Ammon's horn (tissue), 1 donor: ENCODE data around the gene UNC5B.
"Not testable (repeated sequence)": the region's sequence is repeated elsewhere in the genome, so short reads cannot be mapped to it uniquely, and the experiment has no call there.

Experiments used
- DNase-seq: peaks from one replicate; pipeline ENCODE4 v3.0.0-alpha.2; 2016; ENCODE audit warnings: low spot score

UNC5B gene

DNA sequence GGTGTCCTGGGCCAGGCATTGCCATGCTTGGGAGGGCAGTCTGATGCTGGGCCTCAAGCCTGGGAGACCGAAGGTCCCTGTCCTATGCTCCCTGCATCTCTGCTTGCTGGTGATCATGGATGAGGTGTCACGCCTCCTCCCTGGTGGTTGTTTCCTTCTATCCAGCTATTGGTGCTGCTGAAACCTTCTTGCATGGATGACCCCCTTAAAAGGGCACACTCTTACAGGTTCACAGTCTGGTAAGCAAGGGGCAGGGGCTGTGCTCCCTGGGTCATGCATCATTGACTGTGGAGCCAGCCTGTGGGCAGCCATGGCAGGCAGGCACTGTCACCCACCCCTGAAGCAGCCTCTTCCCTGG is 69.9 kb downstream of the UNC5B start:
- no peak for DNase-seq

DNA sequence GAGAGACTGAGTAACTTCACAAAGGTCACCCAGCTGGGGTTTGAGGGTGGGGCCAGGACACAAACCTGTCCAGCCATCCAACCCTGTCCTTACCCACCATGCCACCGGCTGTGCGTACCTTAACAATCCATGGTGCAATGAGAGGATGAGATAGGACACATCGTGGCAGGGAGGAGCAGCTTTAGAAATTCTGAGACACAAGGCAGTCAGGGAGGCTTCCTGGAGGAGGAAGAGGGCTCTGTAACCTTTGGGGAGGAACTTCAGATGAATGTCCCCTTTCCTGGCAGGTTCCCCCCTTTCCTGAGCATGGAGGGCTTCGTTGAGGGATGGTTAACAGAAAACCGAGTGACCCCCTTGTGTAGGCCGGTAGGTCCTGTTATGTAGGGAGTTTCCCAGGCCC is 71.0 kb downstream of the UNC5B start:
- no peak for DNase-seq

DNA sequence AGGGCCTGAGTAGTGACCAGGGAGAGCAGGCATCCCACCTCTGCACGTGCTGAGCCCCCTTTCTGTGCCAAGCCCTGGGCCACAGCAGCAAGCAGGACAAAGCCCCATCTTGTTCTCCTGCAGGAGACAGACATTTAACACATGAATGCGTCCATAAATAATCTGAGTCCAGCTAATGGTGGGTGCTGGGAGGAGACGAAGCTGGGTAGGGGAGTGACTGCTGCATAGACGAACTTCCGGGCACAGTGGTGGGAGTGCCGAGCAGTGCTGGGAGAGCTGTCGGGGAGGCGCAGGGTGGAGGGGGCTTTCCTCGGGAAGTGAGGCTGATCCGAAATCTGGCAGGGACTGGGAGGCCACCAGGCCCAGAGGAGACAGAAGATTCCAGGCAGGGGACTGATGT is 71.5 kb downstream of the UNC5B start:
- no peak for DNase-seq

DNA sequence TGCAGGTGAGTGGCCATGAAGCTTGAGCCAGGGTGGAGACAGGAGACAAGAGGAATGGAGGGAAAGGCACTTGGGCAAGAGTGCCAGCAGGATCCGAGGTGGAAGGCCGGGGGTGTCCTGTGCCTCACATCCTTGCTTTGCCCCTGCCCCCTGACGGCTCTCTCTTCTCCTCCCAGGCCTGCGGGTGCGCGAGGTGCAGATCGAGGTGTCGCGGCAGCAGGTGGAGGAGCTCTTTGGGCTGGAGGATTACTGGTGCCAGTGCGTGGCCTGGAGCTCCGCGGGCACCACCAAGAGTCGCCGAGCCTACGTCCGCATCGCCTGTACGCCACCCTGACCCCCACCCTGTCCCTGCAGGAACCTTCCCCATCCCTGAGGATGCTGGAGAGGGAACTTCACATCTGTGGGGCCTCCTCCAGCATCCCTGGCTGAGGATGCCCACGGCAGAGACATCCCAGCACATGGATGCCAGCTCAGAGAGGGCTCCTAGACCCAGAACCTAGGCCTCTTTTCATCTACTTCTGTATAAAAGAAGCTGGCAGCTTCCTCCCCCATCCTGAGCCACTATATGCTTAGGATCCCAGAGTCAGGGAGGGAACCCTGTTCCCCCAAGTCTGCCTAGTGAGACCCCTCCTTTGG is 72.3 kb downstream of the UNC5B start:
- DNase-seq = no peak

DNA sequence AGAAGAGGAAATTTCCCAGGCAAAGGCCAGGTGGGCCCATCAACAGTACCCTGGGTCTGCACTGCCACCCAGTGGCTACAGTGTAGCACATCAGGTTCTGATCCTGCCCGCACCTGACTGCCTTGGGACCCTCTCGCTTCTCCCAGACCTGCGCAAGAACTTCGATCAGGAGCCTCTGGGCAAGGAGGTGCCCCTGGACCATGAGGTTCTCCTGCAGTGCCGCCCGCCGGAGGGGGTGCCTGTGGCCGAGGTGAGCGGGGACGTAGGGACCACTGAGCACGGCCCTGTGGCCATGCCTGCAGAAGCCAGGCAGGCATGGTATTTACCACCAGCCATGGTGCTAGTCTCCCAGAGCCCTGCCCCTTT is 72.8 kb downstream of the UNC5B start:
- DNase-seq = peak; percentile 69

DNA sequence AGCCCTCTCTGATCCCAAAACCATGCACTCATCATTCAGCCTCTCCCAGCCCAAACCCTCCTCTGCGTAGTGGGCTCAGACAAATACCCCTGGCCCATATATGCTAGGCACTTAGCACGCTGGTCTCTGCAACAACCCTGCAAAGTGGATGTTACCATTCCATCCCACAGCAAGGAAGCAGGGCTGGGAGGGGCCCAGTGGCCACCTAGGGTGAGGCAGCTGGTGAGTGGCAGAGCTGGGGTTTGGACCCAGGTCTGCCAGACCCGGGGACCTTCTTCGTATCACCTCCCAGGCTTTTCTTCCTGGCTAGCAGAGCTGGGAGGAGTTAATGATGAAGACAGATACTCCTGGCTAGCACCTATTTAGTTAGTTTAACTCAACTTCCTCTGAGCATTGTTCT is 73.6 kb downstream of the UNC5B start:
- DNase-seq = no peak

DNA sequence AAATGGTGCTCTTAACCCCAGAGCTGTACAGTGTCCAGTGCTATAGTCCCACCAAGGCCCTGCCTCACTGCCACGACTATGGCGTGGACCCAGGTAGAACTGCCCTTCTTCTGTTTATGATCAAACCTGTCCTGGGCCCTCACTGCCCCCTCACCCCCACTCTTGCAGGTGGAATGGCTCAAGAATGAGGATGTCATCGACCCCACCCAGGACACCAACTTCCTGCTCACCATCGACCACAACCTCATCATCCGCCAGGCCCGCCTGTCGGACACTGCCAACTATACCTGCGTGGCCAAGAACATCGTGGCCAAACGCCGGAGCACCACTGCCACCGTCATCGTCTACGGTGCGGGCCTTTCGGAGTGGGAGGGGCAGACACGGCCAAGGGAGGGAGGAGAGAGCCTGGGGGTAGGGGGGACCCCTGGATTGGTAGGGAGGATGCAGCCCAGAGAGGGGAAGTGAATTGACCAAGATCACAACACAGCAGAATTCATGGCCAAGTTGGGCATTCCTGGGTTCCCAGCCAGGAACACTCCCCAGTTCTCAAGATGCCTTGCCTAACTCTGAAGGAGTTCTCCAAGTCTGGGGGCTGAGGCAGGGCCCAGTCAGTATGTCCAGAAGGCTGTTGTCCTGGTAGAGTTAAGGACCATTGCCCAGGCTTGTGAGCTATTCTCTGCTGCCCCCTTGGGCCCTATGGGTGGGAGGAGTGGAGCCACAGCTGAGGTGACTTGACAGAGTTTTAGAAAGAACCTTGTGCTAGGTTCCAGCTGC is 74.3 kb downstream of the UNC5B start:
- DNase-seq = no peak

DNA sequence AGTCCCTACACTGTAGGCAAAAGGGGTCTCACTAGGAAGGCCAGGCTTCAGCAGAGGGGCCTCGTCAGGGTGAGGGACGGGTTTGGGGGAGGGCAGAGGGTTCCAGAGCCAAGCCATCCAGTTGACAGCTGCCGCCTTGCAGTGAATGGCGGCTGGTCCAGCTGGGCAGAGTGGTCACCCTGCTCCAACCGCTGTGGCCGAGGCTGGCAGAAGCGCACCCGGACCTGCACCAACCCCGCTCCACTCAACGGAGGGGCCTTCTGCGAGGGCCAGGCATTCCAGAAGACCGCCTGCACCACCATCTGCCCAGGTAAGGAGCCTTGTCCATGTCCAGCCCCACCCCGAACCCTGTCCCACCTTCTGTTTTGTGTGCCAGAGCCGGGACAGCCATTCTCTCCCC is 75.1 kb downstream of the UNC5B start:
- DNase-seq = no peak

DNA sequence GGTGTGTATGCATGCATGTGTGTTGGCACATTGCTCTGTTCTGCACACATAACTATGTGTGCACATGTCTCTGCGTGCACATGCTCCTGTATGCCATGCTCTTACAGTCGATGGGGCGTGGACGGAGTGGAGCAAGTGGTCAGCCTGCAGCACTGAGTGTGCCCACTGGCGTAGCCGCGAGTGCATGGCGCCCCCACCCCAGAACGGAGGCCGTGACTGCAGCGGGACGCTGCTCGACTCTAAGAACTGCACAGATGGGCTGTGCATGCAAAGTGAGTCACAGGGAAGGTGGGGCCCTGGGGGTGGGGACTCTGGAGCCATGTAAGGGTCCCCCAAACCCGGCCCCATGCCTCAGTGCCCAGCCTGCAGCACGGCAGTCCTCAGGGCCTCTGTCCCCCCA is 76.1 kb downstream of the UNC5B start:
- DNase-seq = no peak

DNA sequence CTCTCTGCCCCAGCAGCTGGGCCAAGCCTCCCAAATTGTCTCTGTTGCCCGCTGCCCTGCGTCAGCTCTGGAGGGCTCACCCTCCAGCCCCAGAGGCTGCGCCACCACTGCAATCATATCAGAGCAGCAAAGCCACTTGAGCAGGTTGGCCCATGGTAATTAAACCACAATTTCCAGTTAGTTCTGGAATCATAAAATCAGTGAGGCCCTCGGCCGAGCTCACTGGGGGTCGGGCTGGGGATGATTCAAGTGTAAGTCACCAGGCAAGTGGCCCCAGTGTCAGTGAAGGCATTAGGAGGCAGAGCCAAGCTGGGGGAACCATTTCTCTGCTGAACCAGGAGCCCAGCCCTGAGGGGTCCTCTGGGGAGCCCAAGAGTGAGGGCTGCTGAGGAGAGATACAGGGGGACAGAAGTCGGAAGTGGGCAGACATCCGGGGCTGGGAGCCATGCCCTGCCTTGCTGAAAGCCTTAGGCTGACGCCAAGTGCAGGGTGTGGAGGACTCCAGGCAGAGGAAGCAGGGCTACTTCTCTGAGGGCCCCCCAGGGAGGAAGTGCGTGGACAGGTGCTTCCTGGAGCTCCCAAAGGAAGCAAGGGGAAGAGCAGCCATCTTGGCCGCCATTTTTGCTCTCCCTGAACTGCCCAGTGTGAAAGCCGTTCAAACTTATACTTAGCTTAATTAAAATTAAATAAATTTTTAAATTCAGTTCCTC is 77.2 kb downstream of the UNC5B start:
- no peak for DNase-seq

DNA sequence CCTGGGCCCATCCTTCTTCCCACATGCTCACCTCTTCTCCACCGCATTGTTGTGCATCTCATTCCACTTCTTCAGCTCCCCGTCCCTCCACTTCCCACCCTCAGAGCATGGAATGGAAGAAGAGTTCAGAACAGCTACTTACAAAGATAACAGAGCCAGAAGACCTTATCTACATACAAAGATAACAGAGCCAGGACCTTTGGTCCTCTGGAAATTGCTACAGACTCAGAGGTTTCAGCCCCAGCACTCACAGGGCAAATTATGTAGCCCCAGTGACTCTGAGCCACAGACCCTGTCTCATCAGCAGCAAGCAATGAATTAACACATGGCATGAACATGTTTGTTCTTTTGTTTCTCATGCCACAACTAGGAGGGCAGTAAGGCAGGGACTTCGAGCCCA is 78.0 kb downstream of the UNC5B start:
- no peak for DNase-seq

DNA sequence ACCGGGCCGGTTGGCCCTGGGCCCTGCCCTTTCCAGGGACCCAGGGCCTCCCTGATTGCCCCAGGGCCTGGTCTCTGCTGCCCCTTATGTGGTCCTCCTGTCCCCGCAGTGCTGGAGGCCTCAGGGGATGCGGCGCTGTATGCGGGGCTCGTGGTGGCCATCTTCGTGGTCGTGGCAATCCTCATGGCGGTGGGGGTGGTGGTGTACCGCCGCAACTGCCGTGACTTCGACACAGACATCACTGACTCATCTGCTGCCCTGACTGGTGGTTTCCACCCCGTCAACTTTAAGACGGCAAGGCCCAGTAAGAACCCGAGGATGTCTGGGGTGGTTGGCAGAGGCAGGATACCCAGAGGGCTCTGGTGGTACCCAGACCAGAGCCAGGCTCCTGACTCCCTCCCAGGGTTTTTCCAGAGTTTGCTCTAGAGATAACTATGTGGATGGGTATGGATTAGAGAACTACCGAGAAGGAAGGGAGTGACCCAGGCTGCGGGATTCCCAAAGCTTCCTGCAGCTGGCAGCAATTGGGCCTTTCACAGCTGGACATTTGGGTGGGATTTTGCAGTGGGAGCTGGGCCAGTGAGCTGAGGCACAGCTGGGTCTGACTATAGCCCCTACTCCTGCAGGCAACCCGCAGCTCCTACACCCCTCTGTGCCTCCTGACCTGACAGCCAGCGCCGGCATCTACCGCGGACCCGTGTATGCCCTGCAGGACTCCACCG is 78.6 kb downstream of the UNC5B start:
- no peak for DNase-seq

DNA sequence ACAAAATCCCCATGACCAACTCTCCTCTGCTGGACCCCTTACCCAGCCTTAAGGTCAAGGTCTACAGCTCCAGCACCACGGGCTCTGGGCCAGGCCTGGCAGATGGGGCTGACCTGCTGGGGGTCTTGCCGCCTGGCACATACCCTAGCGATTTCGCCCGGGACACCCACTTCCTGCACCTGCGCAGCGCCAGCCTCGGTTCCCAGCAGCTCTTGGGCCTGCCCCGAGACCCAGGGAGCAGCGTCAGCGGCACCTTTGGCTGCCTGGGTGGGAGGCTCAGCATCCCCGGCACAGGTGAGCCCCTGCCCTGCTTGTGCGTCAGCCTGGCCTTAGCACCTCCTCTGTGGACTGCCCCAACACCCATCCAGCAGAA is 79.1 kb downstream of the UNC5B start:
- DNase-seq = no peak

DNA sequence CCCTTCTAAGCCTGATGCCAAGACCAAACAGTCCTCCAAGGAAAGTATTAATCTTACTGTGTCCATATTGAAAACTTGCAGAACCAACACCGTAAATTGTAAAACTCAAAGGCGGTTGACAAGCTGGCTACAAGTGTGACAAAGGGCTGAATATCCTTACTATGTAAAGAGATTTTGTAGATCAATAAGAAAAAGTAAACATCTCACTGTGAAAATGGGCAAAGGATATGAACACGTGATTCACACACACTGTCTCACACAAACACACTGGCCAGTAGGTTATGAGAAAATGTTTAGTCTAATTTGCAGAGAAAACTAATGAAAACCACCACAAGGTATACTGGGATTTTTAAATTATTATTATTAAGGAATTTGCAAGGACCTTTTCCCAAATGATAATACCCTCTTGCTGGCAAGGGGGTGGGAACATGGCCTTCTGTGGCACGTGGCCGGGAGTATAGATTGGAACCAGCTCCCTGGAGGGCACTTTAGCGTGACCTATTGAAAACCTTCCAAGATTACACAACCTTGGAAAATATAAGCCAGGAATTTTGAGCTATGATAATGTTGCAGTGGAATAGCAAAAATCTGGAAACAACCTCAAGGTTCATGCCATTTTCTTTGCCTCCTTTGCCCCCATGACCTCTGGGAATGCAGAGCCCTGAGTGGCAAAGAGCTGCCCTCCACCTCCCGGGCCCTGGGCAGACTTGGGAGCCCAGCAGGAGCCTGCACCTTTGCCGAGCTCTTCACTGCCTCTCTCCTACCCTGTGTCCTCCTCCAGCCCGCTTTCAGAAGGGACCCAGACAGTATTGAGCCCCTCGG is 80.5 kb downstream of the UNC5B start:
- DNase-seq = no peak

DNA sequence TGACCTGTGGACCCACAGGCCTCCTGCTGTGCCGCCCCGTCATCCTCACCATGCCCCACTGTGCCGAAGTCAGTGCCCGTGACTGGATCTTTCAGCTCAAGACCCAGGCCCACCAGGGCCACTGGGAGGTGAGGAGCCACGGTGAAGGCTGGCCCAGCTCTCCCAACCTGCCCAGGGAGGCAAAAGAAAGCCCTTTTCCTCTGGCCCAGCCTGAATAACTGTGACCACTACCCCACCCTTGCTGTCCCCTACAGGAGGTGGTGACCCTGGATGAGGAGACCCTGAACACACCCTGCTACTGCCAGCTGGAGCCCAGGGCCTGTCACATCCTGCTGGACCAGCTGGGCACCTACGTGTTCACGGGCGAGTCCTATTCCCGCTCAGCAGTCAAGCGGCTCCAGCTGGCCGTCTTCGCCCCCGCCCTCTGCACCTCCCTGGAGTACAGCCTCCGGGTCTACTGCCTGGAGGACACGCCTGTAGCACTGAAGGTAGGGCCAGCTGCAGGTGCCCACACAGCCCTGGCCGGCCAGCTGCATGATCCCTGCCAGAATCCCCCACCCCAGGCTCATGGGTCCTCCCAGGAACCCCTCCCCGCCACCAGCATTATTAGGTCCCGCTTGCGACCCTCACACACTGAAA is 81.2 kb downstream of the UNC5B start:
- no peak for DNase-seq

DNA sequence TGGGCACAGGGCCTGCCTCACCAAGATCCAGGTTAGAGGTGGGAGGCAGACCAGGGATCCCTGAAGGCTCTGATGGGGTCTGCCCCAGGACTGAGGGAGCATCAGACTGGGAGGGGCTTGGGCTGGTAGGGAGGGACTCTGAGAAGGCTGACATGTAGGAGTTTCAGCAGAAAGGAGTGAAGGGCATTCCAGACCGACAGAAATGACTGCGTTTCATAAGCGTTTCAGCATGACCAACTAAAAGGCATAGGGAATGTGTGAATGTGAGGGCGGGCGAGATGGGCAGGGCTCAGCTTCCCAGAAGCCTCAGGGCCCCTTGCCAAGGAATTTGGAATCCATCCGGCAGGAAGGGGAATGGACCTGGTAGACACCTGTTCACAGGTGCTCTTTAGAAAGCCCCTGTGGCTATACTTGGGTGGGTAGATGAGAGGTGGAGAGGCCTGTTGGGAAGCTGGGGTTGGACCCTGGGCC is 81.8 kb downstream of the UNC5B start:
- no peak for DNase-seq

DNA sequence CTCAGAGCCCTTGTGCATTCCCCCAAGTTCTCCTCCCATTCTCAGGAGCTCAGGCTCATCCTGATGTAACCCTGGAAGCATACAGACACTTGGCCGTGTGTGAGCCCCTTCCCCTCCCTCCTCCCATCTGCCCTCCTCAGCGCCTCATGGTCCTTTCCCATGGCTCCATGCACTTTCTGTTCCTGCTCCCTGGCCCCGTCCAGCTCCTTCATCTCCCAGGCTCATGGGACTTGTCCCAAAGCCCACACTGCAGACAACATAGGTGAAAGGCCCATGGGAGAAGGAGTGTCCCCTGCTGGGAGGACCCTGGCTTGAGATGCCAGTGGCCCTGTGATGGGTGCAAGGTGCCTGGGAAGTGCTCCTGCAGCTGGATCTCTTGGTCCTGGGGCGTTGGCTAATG is 82.5 kb downstream of the UNC5B start:
- DNase-seq = no peak

DNA sequence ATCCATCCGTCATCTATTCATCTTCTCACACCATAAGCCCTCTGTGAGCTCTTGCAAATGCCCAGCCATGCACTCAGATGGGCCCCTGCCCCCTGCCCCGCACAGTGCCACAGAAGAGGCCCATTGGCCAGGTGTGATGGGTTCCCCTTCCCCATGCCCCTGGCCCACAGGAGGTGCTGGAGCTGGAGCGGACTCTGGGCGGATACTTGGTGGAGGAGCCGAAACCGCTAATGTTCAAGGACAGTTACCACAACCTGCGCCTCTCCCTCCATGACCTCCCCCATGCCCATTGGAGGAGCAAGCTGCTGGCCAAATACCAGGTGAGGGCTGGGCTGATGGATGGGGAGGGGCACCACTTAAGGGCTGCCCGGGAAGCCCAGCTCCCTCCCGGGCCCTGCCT is 83.3 kb downstream of the UNC5B start:
- DNase-seq = no peak

DNA sequence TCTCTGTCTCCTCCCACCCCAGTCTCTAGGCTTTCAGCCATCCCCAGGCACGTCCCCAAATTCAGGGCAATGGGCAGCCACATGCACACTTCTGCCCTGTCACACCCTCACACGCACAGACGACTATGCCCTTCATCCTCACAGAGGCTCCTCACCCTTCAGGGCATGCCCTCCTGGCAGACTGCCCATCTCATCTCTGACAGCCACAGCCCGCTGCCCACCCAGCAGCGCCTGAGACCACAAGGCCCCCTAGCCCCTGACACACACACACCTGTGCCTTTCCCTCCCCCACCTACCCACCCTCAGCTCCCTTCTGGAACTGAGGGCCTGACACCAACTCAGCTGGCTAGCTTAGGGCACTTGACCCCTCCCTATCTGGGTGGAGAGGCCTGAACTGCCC is 83.7 kb downstream of the UNC5B start:
- DNase-seq = no peak

DNA sequence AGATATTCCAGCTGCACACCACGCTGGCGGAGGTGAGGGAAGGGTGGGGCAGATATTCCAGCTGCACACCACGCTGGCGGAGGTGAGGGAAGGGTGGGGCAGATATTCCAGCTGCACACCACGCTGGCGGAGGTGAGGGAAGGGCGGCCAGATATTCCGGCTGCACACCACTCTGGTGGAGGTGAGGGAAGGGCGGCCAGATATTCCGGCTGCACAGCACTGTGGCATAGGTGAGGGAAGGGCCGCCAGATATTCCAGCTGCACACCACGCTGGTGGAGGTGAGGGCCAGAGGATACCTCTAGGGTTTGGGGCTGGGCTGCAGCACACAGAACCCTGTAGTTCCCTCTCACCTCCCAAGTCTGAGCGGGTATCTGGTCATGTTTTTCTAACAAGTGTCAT is 84.4 kb downstream of the UNC5B start:
- not testable (repeated sequence) for DNase-seq

DNA sequence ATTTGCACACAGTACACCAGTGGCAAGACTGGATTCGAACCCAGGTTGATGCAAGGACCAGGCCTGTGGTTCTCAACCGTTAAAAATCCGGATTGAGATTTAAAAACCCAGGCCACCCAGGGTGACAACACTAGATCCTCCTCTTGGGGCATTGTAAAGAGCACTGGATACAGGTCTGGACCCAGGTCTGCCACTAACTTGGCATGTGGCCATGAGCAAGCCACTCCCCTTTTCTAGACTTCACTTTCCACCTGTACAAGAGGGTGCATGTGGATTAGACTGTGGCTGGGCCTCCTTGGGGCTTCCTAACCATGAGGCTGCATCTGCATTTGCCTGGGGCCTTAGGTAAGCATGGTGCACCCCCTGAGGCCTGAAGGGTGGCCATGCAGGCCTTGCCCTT is 85.0 kb downstream of the UNC5B start:
- no peak for DNase-seq
